Upper lobe of left lung (tissue), 4 donors: Measurements from ENCODE around the gene FETUB.

Experiments used
- EP300 ChIP-seq, 4 donors: sonication (generic); formaldehyde crosslinking; IDR thresholded peaks; one replicate each; pipeline ENCODE4 v1.5.1; 2017; ENCODE audit warnings: antibody characterized with exemption in 4 of 4, control low read depth in 2 of 4
- POLR2A ChIP-seq, 4 donors: fragments of 450-650 bp; IDR thresholded peaks; one replicate each; pipeline ENCODE4 v1.5.1; 2016 to 2017; ENCODE audit warnings: antibody characterized with exemption in 4 of 4, mild to moderate bottlenecking in 2 of 4
- POLR2AphosphoS5 ChIP-seq, 2 donors: sonication (generic); formaldehyde crosslinking; IDR thresholded peaks; one replicate each; pipeline ENCODE4 v1.5.1; 2017; ENCODE audit warnings: antibody characterized with exemption in 2 of 2
- TF ChIP-seq, protein P1 (sequence below), 6 experiments: fragments of 450-650 bp in 4 of 6; fragments of 200-600 bp in 2 of 6; sonication (generic) in 2 of 6; IDR thresholded peaks; one replicate each; pipeline ENCODE4 v1.5.1; 2016 to 2019; ENCODE audit warnings: antibody characterized with exemption in 6 of 6

DNA sequence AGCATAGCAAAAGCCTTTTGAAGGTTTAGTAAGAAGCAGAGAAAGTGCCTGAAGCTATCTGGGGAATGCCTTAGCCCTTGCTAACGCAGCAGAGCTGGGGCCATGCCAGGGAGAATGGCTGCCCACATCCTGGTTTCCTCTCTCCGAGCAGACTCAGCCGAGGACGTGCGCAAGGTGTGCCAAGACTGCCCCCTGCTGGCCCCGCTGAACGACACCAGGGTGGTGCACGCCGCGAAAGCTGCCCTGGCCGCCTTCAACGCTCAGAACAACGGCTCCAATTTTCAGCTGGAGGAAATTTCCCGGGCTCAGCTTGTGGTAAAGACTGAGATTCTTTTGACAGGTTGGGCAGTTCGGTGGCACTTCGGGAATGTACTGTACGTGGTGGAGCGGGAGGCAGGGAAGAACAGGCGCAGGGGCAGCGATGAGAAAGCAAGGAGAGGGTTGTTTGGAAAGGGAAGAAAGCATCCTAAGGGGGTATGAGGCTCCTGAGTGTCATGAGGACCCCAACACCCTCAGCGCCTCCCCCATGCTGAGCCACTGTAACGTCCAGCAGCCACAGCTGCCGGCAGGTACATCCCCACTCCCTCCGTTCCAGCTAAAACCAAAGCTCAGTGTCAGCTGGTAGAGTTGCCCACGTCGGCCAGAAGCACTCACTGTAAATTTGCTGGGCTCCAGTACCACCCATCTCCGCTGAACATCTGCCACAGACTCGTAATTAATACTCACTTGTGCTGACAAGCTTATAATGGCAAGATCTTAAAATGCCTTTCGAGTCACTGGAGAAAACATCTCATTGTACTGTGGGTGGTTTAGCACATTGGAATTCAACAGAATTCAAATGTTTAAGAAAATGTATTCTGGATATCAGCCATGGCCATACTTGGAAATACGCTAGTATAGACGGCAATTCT is 22.9 kb upstream of the FETUB start:
- TF ChIP-seq POLR2A (IDR thresholded peaks at IDR 0.05) (no peak), POLR2AphosphoS5 (IDR thresholded peaks at IDR 0.05) (no peak), EP300 (IDR thresholded peaks at IDR 0.05) (no peak)
- TF ChIP-seq, protein P1, sequence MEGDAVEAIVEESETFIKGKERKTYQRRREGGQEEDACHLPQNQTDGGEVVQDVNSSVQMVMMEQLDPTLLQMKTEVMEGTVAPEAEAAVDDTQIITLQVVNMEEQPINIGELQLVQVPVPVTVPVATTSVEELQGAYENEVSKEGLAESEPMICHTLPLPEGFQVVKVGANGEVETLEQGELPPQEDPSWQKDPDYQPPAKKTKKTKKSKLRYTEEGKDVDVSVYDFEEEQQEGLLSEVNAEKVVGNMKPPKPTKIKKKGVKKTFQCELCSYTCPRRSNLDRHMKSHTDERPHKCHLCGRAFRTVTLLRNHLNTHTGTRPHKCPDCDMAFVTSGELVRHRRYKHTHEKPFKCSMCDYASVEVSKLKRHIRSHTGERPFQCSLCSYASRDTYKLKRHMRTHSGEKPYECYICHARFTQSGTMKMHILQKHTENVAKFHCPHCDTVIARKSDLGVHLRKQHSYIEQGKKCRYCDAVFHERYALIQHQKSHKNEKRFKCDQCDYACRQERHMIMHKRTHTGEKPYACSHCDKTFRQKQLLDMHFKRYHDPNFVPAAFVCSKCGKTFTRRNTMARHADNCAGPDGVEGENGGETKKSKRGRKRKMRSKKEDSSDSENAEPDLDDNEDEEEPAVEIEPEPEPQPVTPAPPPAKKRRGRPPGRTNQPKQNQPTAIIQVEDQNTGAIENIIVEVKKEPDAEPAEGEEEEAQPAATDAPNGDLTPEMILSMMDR (IDR thresholded peaks at IDR 0.05) = peak; percentile 71 to 93 (median 88)
